HG03095 (cell line): ENCODE results near the gene FARP1.

Source experiments
- ATAC-seq: cut with Tn5 transposase; IDR thresholded peaks from one replicate; pipeline ENCODE4 v1.9.1; 2021; ENCODE audit warnings: moderate library complexity; ENCODE audit not compliant: unreplicated experiment

The FARP1 gene

DNA sequence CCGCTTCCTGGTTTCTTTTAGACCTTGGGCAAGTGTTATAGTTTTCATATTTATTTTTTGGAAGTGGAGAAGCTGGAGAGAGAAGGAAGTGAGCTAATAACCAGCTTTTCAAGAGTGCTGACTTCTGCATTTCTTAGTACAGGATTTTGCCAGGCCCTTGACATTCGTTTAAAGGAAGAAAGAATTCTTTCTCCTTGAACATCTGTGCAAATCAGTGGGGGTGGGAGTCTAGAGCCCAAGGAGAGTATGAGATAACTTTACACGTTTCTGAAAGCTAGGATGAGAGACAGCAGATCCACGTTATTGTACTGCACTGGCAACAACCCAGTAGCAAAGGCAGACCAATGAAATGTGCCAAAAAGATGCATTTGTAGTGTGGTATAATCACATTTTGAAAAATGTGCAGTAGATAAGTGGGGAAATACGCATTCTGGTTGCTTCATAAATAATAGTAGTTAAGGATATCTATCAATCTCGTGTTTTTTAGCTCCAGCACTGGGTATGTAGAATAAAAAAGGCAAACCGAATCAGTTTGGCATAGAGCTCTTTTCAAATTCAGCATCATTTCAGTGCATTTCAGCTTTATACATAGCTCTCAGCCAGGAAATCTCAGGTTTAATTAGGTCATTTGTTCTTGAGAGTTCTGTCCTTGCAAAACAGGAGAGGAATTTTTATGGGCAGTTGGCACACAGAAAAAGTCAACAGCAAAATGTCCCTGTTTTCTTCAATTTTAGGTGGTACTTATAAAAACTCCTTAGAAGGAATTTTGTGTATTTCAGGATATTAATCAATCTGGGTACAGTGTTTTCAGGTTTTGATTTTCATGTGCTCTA is 29.9 kb downstream of the FARP1 start:
- ATAC-seq: no peak

DNA sequence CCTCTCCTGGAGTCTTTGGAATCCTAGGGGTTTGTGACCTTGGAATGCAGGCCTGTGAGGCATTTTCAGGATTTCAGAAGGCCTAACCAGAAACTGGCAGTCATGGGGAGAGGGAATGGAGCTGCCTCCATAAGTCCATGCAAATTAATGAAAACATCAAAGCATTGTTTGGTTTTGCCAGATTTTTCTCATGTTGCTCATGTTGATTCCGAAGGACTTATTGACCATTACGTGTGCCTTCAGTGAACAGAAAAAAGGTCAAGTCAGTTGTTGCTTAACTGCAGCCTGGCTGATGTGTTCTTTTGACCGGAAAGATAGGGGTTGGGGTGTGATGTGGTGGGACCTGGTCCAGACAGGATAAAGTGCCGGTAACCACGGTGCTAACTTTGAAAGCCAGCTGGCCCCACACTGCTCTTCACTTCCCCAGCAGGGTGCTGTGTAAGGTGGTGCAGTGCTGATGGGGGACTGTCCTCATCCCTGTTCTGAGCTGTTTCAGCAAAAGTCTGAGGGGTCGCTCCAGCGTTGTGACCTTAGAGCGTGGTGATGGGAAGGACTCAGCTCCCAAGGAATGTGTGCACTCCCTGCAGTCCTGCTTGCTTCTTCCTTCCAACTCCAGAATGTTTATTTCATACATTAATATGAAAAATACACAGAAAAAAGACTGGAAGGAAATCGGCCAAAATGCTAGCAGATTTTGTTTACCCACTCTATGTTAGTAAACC is 30.7 kb downstream of the FARP1 start:
- ATAC-seq: no peak

- ATAC-seq: no peak
Observed at GRCh38 chr13:98174307-98174706, 31.4 kb downstream of the FARP1 start.

DNA sequence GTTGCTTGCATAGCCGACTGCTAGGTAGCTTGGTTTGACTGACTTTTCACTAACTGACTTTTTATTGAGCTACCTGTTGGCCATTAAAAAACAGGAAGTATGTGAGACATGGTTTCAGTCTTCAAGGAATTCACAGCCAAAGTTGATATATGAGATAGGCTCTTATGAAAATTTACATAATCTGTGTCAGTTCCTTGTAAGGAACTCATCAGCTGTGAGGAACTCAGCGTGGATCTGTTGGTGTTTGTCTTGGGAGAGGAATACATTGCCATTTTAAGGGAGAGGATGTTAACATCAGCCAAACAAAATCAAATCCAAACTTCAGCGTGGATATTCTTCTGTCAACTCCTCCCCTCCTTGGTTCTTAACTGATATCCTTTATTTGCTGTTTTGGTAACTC is 32.1 kb downstream of the FARP1 start:
- ATAC-seq: no peak

GRCh38 chr13:98175823-98176222 is 32.9 kb downstream of the FARP1 start:
- ATAC-seq: no peak

DNA sequence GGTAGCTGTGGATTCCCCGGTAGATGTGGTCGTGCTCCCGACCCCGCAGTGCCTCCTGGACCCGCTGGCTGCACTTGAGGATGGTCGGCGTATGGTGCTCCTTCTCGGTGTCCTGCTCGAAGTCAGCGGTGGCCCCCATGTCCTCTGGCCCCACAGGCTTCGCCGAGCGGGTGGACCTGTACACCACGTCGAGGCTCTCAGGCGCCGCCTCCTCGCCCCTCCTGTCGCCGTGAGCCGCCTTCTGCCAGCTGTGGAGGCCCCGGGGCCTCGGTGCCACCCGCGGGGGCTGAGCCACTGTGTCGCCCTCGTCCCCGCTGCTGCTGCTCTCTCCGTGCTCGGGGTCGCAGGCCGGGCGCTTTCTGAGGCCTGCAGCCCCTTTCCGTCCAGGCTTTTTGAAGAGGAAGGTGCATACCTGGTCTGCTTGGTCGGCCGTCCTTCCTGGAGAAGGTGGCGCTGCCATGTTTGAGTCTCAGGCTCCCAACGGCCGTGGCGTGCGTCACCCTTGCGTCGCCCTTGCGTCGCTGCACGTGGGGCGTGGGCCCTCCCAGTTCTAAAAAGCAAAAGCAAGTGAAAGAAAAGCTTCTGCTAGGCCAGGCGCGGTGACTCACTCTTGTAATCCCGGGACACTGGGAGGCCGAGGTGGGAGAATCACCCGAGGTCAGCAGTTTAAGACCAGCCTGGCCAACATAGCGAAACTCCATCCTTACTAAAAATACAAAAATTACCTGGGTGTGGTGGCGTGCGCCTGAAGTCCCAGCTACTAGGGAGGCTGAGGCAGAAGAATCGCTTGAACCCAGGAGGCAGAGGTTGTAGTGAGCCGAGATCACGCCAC is 34.1 kb downstream of the FARP1 start, which contains the start of gene RNF113B:
Gene RNF113B, minus strand, starts transcription at position 493 of the 832 bp plus-strand sequence. Its CDS starts 33 bp downstream, at position 460.
- no peak for ATAC-seq

DNA sequence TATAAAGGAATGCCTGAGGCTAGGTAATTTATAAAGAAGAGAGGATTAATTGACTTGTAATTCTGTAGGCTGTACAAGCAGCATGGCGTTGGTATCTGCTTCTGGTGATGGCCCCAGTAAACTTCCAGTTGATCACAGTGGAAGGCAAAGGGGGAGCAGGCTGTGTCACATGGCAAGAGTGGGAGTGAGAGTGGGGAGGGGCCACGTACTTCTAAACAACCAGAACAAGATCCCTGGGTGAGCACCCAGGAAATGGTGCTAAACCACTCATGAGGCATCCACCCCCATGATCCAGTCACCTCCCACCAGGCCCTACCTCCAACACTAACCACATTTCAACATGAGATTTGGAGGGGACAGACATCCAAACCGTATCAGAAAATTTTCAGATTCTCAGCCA is 37.2 kb downstream of the FARP1 start:
- no peak for ATAC-seq

DNA sequence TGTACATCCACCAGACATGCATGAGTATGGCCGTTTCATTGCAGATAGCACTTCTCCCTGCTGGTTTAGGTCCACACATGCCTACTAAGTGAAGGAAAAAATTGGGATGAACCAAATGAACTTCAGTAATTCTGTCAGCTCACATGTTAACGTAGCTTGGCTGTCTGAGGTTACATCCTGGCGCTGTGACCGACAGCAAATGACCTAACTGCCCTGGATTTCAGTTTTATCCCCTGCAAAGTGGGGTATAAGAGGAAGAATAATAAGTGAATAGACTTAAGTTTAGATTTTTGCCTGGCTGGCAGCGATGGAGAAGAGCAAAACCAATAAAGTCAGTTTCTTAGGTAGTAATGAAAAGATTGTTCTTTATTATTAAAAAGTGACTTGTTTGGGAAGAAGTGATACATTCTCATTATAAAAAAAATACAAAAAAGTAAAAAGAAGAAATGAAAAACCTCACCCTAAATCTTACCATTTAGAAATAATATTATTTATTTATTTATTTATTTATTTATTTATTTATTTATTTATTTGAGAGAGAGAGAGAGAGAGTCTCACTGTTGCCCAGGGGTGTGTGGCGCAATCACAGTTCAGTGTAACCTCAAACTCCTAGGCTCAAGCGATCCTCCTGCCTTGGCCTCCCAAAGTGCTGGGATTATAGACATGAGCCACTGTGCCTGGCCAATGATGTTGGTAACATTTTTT is 38.4 kb downstream of the FARP1 start:
- ATAC-seq: no peak

DNA sequence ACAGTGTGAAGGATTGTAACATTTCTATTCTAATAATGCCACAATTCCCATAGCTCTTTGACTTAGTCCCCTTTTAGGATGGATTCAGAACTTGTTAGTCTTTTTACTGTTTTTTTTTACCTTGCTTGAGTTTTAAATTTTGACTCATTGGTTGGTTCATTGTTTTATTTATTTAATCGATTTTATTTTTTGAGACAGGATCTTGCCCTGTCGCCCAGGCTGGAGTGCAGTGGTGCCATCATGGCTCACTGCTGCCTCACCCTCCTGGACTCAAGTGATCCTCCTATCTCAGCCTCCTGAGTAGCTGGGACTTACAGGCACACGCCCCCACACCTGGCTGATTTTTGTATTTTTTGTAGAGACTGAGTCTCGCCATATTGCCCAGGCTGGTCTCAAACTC is 39.3 kb downstream of the FARP1 start:
- no peak for ATAC-seq

DNA sequence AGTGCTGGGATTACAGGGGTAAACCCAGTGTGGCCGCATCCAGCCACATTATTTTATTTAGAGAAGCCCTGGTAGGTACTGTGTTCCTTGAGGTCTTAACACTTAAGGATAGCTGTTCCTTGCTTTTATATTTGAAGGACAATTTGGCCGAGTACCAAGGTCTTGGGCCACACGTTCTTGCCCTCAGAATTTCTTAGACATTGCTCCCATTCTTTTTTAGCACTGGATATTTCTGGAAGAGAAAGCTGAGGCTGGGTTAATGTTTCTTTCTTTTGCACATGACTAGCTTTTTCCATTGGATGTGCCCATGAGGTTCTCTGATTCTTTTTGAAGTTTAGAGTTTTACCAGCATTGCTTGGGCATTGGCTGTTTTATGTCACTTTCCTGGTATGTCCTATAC is 39.7 kb downstream of the FARP1 start:
- no peak for ATAC-seq

GRCh38 chr13:98184792-98185191 is 41.9 kb downstream of the FARP1 start:
- no peak for ATAC-seq

- no peak for ATAC-seq
Observed at GRCh38 chr13:98187155-98187964, 44.5 kb downstream of the FARP1 start.

GRCh38 chr13:98187965-98188261 is 45.0 kb downstream of the FARP1 start:
- no peak for ATAC-seq

- no peak for ATAC-seq
Observed at GRCh38 chr13:98188544-98189166, 45.8 kb downstream of the FARP1 start.

- no peak for ATAC-seq
Observed at GRCh38 chr13:98189841-98190505, 47.1 kb downstream of the FARP1 start.

DNA sequence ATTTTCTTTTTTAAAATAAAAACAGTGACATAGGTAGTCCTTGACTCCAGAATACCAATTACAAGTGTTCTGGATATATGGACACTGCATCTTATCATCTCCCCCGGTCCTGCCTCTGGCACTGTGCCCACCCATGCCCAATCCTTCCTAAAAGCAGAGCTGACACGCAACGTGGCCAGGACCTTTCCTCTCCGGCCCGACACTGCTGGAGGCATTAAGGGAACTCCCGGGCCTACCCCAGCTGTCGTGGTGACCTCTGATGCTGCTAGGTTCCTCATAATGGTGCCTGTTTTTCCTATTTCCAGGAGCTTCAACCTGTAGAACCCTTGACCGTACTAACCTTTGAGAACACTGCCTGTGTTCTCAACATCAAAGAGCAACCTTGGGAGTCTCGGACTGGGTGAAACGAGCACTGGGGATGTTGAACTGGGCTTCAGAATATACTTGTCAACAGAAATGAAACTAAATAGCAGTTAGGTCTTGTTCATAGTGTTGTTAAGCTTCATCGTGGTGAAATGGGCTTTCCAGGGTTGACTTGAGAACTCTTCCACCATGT is 48.1 kb downstream of the FARP1 start:
- no peak for ATAC-seq

DNA sequence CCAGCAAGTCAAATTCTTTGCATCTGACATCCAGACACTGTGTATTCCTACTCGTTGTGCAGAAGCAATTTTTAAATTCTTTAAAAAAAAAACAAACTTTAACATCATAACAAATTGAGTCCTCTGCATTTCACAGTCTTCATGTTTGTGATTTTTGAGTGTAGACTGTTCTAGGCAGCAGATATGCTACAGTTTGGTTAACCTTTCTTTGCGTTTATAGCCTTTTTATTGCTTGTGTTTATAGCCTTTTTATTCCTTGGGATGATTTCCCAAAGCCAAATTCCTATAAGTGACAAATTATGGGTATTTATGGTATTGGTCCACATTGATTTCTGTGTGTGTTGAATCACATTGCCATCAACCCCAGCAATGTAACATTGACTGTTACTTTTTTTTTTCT is 49.1 kb downstream of the FARP1 start:
- ATAC-seq: no peak

GRCh38 chr13:98195054-98195791 is 52.3 kb downstream of the FARP1 start:
- ATAC-seq: no peak
